Measurements from ENCODE around the gene ZNF415.
"Not testable (repeated sequence)": the region's sequence is repeated elsewhere in the genome, so short reads cannot be mapped to it uniquely, and the experiment has no call there.

The ZNF415 gene

DNA sequence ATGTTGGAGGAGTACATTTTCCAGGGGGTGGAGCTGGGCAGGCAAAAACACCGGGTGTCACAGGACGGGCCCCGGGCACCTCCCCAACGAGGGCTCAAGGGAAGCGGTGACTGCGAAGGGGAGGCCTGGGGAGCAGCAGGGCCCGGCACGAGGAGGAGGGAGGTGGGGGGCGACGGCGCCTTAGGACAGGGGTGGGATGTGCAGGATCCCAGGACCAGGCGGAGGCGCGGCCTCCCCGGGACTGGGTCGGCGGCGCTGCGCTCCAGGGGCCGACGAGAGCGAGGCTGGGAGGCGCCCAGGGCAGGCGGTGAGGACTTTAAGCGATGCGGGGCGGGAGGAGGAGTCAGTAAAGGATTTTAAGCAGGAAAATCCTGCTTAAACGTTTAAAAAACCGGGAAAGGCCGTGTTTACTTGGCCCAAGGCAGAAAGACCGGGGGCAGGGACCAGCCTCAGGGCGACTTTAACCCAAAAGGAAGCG is 29.9 kb downstream of the ZNF415 start:
- DNase-seq (ENCODE audit: low read depth) = peak; percentile 58

DNA sequence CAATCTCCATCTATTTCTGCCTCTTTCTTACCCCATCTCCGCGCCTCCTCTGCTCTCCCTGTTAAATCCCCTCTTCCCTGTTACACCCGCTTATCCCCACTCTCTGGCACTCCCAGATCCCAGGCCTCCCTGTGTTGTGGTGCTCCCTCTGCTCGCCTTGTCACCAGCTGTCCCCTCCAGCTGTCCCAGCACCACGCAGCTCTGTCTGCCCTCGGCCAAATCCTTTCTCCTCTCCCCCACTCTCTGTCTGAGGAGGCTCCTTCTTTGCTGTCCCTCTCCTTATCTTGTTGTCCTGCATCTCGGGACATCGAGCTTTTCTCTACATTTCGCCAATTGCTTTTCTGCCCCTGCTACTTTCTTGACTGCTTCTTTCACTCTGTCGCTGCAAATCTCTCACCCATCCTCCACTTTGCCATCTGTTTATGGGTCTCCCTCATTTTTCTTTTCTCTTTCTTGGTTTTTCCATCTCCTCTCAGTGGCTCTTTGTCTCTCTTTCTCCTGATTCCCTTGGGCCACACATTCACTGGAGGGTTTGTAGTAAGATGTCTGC is 30.4 kb downstream of the ZNF415 start:
- DNase-seq (ENCODE audit: low read depth) = no peak

DNA sequence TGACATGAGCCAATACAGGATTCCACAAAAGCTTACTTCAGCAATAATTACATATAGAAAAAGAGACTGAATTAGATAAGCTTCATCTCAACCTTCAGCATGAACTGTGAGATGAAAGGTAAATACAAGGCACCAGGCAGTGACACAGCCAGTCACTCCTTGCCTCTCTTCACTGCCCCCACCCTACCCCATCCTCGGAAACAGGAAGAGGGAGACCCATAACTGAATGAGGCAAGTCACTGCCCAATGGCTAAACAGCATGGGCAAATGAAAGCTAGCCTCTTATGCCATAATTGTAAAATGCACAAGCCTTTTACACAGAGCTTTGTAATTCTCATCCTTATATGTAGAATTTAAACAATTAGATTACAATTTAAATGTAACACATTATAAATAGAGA is 31.2 kb downstream of the ZNF415 start:
- peak; percentile 4 for DNase-seq (ENCODE audit: low read depth)

DNA sequence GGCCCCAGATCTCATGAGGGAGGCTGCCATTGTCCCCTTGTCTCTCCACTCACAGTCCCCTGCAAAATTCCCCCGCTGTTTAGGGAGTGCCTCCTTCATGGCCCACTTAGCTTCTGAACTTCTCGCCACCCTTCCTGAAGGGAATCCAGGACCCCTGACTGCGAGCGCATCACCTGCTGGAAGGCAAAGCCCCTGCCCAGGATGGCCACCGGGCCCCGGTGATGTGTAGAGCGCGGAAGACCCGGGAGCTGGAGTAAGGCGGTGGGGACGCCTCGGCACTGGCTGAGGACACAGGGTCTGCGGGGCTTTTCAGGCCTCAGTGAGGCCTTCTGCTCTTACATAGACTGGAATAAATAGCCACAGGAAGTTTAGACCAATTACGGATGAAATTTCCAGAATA is 34.1 kb downstream of the ZNF415 start:
- not testable (repeated sequence) for DNase-seq (ENCODE audit: low read depth)

DNA sequence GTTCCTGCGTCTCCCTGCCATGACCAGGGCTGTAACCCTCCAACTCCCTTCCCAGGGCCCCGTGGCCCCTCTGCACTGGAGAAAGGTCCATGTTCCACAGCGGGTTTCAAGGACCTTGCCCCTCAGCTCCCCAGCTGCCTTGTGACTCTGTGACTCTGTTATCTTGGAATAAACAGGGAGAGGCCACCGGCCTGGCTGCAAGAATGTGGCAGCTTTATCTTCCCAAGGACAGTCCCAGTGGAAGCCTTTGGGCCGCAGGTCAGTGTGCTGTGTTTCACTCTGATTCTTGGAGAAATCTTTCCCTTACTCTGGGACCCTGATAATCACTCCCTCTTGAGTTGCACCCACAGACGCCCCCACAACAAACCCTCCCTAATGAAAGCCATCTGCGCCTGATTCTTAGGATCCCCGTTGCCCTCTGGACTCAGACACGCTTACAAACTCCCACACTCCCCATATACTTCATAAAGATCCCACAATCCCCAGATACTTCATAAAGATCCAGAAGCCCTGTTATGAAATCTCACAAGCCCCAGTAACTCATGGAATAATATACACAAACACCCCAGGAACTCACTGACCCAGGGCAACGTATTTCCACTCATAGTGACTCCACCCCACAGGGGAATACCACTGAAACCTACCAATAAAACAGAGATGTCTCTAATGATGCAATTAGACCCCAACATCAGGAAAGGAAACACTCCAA is 35.6 kb downstream of the ZNF415 start:
- DNase-seq (ENCODE audit: low read depth) = not testable (repeated sequence)

DNA sequence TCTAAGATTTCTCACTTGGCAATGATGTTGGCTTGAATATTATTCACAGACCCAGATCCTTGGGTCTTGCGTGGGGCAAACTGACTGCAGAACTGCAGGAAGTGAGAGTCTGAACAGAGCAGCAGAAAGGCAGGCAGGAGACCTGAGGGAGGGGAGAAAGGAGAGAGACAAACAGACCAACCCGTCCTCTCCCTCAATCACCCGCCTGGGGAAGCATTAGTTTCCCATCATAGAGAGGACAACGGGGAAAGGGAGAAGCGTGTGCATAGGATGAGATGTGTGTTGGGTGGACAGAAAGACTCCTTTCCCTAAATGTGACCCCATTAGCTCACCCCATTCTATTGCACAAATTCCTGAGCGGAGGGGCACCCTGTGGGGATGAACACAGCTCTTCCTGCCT is 36.1 kb downstream of the ZNF415 start:
- DNase-seq (ENCODE audit: low read depth) = not testable (repeated sequence)

DNA sequence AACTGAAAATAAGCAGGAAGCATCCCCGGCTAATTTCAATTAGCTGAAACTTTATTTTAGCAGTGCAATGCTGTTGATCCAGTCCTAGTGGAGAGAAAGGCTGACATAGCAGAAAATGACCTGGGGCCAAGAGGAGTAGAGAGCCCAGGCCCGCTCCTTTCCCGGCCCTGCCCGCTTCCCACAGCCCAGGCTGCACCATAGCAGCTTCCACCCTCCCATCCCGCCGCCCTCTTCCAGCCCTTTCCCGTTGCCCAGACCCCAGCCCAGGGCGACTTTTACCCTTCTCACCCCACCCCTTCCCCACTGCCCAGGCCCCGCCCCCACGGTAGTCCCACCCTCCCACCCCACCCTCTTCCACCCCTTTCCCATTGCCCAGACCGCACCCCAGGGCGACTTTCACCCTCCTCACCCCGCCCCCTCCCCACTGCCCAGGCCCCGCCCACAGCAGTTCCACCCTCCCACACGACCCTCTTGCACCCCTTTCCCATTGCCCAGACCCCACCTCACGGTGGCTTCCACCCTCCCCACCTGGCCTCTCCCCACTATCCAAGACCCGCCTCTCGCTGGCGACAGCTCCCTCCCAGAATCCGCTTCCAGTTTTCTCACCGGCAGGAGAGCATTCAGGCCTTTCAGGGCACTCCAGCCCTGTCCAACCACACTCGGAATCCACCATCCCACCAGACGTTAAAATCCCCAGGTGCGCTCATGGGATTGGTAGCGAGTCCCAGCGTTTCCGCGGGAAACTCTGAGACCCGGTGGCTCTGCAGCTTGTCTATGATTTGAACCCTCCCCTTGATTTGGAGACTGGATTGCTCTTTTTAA is 37.7 kb downstream of the ZNF415 start:
- no peak for DNase-seq (ENCODE audit: low read depth)

DNA sequence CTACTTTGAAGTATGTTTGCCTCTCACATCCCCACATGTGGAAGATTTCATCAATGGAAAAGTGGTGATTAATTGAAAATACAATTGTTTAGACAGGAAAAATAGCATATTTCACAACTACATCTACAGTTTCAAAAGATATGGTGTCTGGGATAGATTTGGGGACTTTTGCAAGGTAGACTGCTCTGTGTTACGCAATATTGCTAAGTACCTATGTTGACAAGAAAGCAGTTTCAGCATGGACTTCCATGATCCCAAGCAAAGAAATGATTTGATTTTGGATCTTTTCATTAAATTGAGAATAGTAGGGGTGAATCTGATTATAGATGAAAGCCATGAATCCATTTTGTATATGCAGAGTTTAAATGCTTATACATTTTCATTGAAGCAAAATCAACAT is 40.0 kb downstream of the ZNF415 start:
- DNase-seq (ENCODE audit: low read depth) = no peak

DNA sequence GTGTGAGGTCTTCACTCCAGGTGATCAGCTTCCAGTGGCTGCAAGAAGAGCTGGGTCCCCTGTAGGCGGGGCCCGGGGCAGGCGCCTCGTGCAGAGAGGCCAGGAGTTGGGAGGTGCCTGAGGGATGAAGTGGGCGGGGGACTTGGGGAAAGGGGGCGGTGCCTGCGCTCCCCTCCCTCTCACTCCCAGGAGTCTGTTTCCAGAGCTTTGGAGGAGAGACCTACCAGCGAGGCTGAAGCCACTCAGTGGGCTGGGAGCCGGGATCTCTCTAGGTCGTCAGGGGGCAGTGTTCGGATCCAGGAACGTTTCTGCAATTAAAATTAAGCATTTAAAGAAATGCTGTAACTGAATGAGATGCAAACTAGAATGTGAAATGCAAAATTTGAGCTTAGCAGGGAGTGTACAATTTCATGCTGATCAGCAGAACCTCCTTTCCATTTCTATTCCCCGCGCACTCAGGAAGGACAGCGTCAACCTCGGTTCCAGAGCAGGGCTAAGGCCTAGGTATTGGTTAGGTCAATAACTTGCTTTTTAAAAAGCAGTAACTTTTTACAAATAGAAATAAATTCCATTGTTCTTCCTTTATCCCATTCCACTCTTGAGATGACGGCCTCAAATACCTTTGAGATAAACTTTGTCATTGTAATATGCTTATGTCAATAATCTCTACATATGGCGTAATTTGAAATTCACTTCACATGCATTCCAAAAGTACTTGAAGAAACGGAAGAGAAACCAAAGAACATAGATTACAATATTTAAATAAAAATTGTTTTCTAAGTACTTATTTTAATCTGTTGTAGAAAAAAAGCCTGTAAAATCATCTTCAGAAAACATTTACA is 41.1 kb downstream of the ZNF415 start:
- no peak for DNase-seq (ENCODE audit: low read depth)

DNA sequence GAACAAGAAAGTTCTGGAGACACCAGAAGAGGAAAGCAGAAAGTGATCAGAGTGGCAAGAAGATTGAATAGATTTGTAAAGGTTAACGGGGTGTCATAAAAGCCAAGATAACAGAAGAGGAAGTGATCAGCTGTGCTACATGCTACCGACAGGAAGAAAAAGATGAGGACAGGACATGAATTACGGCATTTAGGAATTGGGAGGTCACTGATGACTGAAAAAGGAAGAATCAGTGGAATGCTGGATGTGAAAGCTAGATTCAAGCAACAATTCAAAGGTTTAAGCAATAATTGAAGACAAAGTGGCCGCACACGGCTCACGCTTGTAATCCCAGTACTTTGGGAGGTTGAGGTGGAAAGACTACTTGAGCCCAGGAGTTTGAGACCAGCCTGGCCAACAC is 44.6 kb downstream of the ZNF415 start:
- peak; percentile 11 for DNase-seq (ENCODE audit: low read depth)

DNA sequence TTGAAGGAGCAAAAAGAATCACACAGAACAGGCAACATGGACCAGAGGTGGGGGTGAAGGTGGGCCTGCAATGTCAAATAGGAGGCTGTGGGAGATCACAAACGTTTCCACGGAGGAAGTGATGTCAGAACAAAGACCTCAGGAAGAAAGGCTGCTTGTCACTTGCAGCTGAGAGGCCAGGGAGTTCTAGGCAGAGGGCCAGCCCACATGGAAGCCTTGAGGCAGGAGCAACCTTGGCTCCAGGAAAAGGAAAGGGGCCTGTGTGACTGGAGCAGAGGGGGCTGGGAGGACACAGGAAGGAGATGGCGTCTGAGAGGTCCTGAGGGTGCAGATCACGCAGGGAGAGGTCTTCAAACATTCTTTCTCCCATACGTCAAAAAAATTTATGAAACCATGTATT is 45.8 kb downstream of the ZNF415 start:
- DNase-seq (ENCODE audit: low read depth) = peak; percentile 53

DNA sequence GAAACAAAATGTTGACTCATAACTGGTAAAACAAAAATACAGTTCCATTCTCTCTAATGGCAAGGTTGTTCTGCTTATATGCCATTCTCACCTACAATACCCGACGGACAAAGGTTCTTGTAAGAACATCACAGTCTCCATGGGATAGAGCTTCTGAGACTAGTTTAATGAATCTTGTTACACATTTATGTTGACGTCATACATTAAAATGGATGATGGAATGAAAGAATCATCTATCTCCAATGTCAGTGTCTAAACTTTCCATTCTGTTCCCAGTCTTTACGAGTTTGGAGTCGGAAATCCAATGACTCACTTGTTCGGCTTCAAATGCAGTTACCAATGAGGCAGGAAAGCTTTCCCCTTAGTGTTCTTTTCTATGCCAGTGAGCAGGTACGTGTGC is 47.2 kb downstream of the ZNF415 start:
- DNase-seq (ENCODE audit: low read depth) = no peak

DNA sequence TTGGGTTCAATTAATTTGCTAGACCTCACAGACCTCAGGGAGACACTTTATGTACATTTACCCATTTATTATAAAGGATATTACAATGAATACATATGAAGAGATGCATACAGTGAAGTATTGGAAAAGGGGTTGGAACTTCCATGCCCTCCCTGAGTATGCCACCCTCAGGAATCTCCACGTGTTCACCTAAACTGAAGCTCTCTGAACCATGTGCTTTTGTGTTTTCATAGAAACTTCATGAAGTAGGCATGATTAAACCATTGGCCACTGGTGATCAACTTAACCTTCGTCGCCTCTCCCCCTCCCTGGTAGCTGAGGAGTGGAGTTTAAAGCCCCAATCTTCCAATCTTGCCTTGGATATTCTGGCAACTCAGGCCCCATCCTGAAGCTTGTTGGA is 49.8 kb downstream of the ZNF415 start:
- DNase-seq (ENCODE audit: low read depth) = no peak

DNA sequence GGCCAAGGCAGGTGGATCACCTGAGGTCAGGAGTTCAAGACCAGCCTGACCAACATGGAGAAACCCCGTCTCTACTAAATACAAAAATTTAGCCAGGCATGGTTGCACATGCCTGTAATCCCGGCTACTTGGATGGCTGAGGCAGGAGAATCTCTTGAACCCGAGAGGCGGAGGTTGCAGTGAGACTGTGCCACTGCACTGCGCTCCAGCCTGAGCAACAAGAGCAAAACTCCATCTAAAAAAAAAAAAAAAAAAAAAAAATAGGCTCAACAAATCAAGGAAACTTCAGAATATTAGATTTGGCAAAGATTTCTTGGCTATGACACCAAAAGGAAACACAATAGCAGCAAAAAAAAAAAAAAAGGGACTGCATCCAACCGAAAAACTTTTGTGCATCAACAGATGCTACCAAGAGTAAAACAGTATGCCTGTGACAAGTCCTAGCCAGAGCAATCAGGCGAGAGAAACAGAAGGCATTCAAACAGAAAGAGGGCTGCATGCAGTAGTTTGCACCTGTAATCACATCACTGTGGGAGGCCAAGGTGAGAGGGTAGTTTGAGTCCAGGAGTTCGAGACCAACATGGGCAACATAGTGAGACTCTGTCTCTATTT is 53.3 kb downstream of the ZNF415 start:
- no peak for DNase-seq (ENCODE audit: low read depth)

DNA sequence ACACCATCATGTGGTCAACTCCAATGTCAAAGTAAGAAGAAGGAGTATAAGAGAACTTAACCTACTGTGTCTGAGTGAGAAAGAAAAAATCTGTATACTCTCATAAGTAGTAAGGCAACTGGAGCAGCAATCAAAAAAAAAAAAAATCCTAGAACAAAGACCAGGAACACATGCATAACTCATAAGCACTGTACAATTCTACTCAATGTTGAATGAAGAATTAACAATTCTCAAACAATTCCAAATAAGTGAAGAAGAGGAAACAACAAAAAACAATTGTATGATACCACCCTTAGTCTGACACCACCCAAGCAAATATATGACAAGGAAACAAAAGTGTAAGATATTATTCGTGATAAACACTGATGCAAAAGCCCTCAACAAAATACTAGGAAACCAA is 54.0 kb downstream of the ZNF415 start:
- DNase-seq (ENCODE audit: low read depth) = no peak

DNA sequence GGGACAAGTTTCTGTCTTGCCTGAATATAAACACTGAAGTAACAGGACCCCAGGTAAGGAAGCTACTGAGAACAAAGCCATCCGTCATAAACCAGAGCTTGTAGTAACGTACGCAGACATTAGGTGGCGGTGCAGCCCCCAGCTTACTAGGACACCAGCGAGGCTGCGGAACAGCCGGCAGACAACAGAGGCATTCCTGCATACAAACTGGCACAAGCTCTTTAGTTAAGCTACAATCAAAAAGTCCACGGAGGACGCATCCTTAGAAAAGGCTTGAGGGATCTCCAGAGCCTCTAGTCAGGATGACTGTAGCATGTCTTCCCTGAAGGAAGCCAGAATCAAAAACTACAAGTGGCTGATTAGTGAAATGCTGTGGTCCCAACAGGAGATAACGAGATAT is 55.7 kb downstream of the ZNF415 start:
- no peak for DNase-seq (ENCODE audit: low read depth)

DNA sequence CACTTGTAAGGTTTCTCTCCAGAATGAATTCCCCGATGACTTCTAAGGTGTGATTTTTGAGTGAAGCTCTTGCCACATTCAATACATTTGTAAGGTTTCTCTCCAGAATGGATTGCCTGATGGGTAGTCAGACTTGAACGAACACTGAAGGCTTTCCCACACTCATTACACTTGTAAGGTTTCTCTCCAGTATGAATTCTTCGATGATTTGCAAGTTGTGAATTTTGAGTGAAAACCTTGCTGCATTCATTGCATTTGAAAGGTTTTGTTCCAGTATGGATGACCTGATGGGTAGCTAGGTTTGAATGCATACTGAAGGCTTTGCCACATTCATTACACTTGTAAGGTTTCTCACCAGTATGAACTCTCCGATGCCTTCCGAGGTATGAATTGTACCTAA is 63.9 kb downstream of the ZNF415 start:
- DNase-seq (ENCODE audit: low read depth) = no peak

DNA sequence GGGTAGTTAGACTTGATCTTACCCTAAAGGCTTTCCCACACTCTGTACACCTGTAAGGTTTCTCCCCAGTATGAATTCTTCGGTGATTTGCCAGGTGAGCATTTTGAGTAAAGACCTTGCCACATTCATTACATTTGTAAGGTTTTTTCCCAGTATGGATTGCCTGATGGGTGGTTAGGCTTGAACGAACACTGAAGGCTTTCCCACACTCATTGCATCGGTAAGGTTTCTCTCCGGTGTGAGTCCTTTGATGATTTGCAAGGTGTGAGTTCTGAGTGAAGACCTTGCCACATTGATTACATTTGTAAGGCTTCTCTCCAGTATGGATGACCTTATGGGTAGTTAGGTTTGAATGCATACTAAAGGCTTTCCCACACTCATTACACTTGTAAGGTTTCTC is 64.5 kb downstream of the ZNF415 start:
- no peak for DNase-seq (ENCODE audit: low read depth)

DNA sequence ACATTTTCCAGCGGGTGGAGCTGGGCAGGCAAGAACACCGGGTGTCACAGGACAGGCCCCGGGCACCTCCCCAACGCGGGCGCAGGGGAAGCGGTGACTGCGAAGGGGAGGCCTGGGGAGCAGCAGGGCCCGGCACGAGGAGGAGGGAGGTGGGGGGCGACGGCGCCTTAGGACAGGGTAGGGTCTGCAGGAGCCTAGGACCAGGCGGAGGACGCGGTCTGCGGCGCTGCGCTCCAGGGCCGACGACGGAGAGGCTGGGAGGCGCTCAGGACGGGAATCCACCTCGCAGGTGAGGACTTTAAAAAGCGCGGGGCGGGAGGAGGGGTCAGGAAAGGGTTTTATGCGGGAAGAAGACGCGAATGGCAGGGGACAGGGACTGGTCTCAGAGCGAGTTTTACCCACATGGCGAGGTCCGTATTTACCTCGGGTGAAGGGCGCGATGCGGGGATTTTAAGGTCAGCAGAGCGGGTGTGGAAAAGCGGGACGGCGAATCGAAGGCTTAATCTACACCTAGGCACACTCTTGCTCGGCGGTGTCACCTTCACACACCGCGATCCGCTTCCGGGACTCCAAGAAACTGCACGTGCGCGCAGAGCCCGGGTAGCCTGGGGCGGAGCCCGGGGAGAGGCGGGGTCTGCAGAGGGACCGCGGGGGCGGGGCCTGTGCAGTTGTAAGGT is 74.7 kb downstream of the ZNF415 start:
- no peak for DNase-seq (ENCODE audit: low read depth)
